Gastrocnemius medialis (tissue), 4 donors: ENCODE results near the gene FCGR1A.
"Not testable (repeated sequence)": the region's sequence is repeated elsewhere in the genome, so short reads cannot be mapped to it uniquely, and the experiment has no call there.

Source experiments
- CTCF ChIP-seq, 5 experiments: fragments of 450-650 bp in 3 of 5; fragments of 200-600 bp in 2 of 5; sonication (generic) in 2 of 5; IDR thresholded peaks in 4 of 5; conservative IDR thresholded peaks in 1 of 5; 1 replicate in 4 of 5; 2 replicates in 1 of 5; pipeline ENCODE4 v1.5.1; 2016 to 2019; ENCODE audit warnings: antibody characterized with exemption in 5 of 5, mild to moderate bottlenecking in 3 of 5, moderate library complexity in 3 of 5
- POLR2A ChIP-seq, 2 donors: fragments of 450-650 bp; IDR thresholded peaks; one replicate each; pipeline ENCODE4 v1.6.1; 2017; ENCODE audit warnings: antibody characterized with exemption in 2 of 2, mild to moderate bottlenecking in 2 of 2, moderate library complexity in 2 of 2

- TF ChIP-seq CTCF (IDR thresholded peaks at IDR 0.05 in 4 of 5, conservative IDR thresholded peaks at IDR 0.05 in 1 of 5); POLR2A (IDR thresholded peaks at IDR 0.05): not testable (repeated sequence)
These were observed 58.7 kb downstream of the FCGR1A start for GRCh38 chr1:149841149-149841548.
